Astrocyte (in vitro differentiated cells and primary cell): ENCODE measurements around the gene GUCA1A.

Experiments
- CTCF ChIP-seq: IDR thresholded peaks from 2 replicates; pipeline ENCODE4 v1.5.1; 2011; ENCODE audit warnings: low read depth, mild to moderate bottlenecking, inconsistent platforms, low read length, moderate library complexity; ENCODE audit not compliant: insufficient read depth
- EZH2 ChIP-seq: IDR thresholded peaks from 2 replicates; pipeline ENCODE4 v1.6.1; 2012; ENCODE audit warnings: mild to moderate bottlenecking, low read length, inconsistent platforms; ENCODE audit not compliant: insufficient read depth

GRCh38 chr6:42200035-42200434 is 26.9 kb downstream of the GUCA1A start:
- TF ChIP-seq CTCF (no peak), EZH2 (no peak)
